Panc1 (cell line): ENCODE measurements around the gene SLC45A1. TPM values are rescaled to one million over a fixed set of nuclear protein-coding genes. Genes with fewer than 3 reads are reported as not detected.

Source experiments
- ATAC-seq: fragments of 200-7000 bp; cut with Tn5 transposase; 2 replicates; pipeline ENCODE4 v1.9.1; 2020; ENCODE audit warnings: mild to moderate bottlenecking, moderate library complexity
- BruUV-seq: library from RNA; stranded (reverse); fragments of 400-500 nt; replicated peaks from 2 replicates; lab custom pipeline; 2021; lab: Mats Ljungman, UMichigan
- CTCF ChIA-PET: fragments of 300-600 bp; sonication (Branson Sonifier 250); formaldehyde crosslinking; loops from one replicate; lab custom pipeline; 2022; ENCODE audit warnings: antibody characterized with exemption; lab: Charles Lee
- POLR2A ChIA-PET: fragments of 300-600 bp; sonication (Branson Sonifier 250); formaldehyde crosslinking; loops from one replicate; lab custom pipeline; 2022; ENCODE audit warnings: antibody characterized with exemption; lab: Charles Lee
- DNase-seq: peaks from one replicate; pipeline ENCODE4 v3.0.0-alpha.2; 2010; ENCODE audit warnings: low read depth, low spot score
- H3K27ac ChIP-seq: 2 replicates; pipeline ENCODE4 v1.5.1; 2011; ENCODE audit warnings: mild to moderate bottlenecking, low read length, inconsistent platforms
- H3K27me3 ChIP-seq: fragments of 200-500 bp; sonication (Bioruptor generic); 2 replicates; pipeline ENCODE4 v1.6.0; 2014; ENCODE audit warnings: low read length, inconsistent platforms; ENCODE audit not compliant: control insufficient read depth, insufficient read depth
- H3K36me3 ChIP-seq: fragments of 200-500 bp; sonication (Bioruptor generic); 2 replicates; pipeline ENCODE4 v1.5.1; 2014; ENCODE audit warnings: inconsistent platforms, mild to moderate bottlenecking, low read length, moderate library complexity; ENCODE audit not compliant: control insufficient read depth, insufficient read depth
- H3K4me1 ChIP-seq: 2 replicates; pipeline ENCODE4 v1.5.1; 2011; ENCODE audit warnings: inconsistent platforms, mild to moderate bottlenecking, low read length, moderate library complexity; ENCODE audit not compliant: control insufficient read depth, insufficient read depth
- H3K4me3 ChIP-seq, 2 experiments: 2 replicates each; pipeline ENCODE4 v1.5.1; 2011 to 2012; ENCODE audit warnings: low read depth in 2 of 2, low read length in 2 of 2, mild to moderate bottlenecking in 2 of 2, inconsistent platforms in 1 of 2, moderate library complexity in 1 of 2
- H3K9me3 ChIP-seq: fragments of 200-500 bp; sonication (Bioruptor generic); 2 replicates; pipeline ENCODE4 v1.5.1; 2014; ENCODE audit warnings: low read depth, mild to moderate bottlenecking, inconsistent platforms, low read length, moderate library complexity; ENCODE audit not compliant: control insufficient read depth, insufficient read depth
- POLR2AphosphoS5 ChIP-seq: IDR thresholded peaks from 2 replicates; pipeline ENCODE4 v1.6.1; 2012; ENCODE audit warnings: mild to moderate bottlenecking, low read depth, low read length, moderate library complexity
- SIN3A ChIP-seq: IDR thresholded peaks from 2 replicates; pipeline ENCODE4 v1.6.1; 2012; ENCODE audit warnings: low read depth, mild to moderate bottlenecking, low read length, moderate library complexity, borderline replicate concordance; ENCODE audit not compliant: insufficient read depth
- TCF7L2 ChIP-seq: IDR thresholded peaks from 2 replicates; pipeline ENCODE4 v1.6.1; 2011; ENCODE audit warnings: mild to moderate bottlenecking, low read depth, low read length, inconsistent platforms
- in situ Hi-C: cut with HindIII; loops from 2 replicates; pipeline ENCODE4 v1.10.0; 2016; ENCODE audit warnings: low sequenced_read_pairs, low pct_unique_long_range_greater_than_20kb
- intact Hi-C: fragments of 100-400 bp; cut with micrococcal nuclease; formaldehyde crosslinking; loops from one replicate; pipeline ENCODE4 v1.10.0; 2022; ENCODE audit not compliant: unreplicated experiment
- total RNA-seq: library from RNA; stranded (reverse); gene quantifications from one replicate; pipeline ENCODE4 v1.2.1, GENCODE V29; 2021; ENCODE audit not compliant: unreplicated experiment
- TF ChIP-seq, protein P1 (sequence below): fragments of 450-650 bp; IDR thresholded peaks from 2 replicates; pipeline ENCODE4 v1.5.1; 2017; ENCODE audit warnings: mild to moderate bottlenecking
- TF ChIP-seq, protein P2 (sequence below), 2 experiments: IDR thresholded peaks; 2 replicates each; pipeline ENCODE4 v1.6.1; 2011 to 2012; ENCODE audit warnings: low read depth in 2 of 2, control low read depth in 1 of 2, low read length in 1 of 2, mild to moderate bottlenecking in 1 of 2, moderate library complexity in 1 of 2; ENCODE audit not compliant: insufficient read depth in 1 of 2

Gene SLC45A1
- total RNA-seq, 1 experiment from 2014 or later = 11.3 TPM

DNA sequence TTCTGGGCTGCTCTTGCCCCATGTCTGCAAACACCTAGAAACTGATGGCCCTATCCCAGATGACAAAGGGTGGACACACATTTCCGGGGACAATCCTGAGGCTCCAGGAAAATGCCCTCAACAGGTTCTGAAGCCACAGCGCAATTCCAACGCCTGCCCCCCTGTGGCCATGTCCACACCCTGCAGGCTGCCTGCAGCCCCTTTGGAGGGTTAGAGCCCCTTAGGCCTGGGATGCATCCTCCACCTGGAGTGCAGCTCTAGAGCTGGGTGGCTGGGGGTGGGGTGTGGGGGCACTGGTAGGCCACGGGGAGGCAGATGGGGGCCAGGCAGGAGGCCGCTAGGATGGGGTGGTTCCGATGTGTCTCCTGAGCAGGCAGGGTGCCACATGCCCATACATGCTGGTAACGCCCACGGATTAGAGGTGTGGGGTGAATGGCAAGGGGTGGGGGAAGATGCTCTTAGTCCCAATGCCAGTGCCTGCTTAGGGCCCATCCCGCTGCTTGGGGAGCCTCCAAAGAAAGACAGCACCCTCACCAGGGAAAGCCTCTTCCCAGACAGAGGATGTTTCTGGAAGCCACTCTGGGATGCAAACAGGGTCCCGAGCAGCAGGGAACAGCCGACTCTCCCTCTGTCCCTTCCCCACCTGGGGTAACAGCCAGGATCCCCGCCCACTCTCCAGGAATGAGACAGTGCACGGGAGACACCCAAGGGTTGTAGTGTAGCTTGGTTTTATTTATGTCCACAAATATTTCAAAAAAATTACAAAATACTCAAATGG, 34.0 kb downstream of the SLC45A1 start:
- POLR2A ChIA-PET = no interaction called here
- no peak for DNase-seq

DNA sequence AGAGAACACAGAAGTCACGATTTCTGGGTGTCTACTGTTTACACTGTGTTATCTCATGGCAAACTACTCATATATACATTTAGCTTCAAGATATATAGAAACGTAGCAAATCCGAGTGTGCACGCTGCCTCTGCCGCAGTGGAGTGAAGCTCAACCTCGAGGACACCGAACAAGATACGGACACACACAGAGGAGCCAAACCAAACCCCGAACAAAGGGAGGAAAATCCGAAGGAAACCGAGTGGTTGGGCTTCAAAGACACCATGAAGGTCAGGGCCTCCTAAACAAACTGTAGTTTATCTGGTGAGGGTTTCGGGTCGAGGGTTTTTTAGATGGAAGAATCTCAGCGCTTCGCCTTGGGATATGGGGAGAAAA, 34.5 kb downstream of the SLC45A1 start:
- Histone ChIP-seq H3K4me1 (peaks cover 14% of the 10 kb centered on the region), H3K4me3 (no peak overlapping the region), H3K36me3 (peaks cover 16% of the 10 kb centered on the region), H3K27ac (peak overlapping the region; percentile 48; the same call in 1 of the 2 replicates), H3K9me3 (no peaks in the 10 kb centered on the region), H3K27me3 (no peaks in the 10 kb centered on the region)
- DNase-seq = no peak
- CTCF ChIA-PET = no interaction called here
- BruUV-seq = TSS peak; percentile 81
- POLR2A ChIA-PET = no interaction called here
- no peak for ATAC-seq
- in situ Hi-C loops (no loop called here), intact Hi-C loops (no loop called here)
- TF ChIP-seq TCF7L2 (no peak), SIN3A (no peak), POLR2AphosphoS5 (no peak)
- TF ChIP-seq, protein P1, sequence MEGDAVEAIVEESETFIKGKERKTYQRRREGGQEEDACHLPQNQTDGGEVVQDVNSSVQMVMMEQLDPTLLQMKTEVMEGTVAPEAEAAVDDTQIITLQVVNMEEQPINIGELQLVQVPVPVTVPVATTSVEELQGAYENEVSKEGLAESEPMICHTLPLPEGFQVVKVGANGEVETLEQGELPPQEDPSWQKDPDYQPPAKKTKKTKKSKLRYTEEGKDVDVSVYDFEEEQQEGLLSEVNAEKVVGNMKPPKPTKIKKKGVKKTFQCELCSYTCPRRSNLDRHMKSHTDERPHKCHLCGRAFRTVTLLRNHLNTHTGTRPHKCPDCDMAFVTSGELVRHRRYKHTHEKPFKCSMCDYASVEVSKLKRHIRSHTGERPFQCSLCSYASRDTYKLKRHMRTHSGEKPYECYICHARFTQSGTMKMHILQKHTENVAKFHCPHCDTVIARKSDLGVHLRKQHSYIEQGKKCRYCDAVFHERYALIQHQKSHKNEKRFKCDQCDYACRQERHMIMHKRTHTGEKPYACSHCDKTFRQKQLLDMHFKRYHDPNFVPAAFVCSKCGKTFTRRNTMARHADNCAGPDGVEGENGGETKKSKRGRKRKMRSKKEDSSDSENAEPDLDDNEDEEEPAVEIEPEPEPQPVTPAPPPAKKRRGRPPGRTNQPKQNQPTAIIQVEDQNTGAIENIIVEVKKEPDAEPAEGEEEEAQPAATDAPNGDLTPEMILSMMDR = no peak
- TF ChIP-seq, protein P2, sequence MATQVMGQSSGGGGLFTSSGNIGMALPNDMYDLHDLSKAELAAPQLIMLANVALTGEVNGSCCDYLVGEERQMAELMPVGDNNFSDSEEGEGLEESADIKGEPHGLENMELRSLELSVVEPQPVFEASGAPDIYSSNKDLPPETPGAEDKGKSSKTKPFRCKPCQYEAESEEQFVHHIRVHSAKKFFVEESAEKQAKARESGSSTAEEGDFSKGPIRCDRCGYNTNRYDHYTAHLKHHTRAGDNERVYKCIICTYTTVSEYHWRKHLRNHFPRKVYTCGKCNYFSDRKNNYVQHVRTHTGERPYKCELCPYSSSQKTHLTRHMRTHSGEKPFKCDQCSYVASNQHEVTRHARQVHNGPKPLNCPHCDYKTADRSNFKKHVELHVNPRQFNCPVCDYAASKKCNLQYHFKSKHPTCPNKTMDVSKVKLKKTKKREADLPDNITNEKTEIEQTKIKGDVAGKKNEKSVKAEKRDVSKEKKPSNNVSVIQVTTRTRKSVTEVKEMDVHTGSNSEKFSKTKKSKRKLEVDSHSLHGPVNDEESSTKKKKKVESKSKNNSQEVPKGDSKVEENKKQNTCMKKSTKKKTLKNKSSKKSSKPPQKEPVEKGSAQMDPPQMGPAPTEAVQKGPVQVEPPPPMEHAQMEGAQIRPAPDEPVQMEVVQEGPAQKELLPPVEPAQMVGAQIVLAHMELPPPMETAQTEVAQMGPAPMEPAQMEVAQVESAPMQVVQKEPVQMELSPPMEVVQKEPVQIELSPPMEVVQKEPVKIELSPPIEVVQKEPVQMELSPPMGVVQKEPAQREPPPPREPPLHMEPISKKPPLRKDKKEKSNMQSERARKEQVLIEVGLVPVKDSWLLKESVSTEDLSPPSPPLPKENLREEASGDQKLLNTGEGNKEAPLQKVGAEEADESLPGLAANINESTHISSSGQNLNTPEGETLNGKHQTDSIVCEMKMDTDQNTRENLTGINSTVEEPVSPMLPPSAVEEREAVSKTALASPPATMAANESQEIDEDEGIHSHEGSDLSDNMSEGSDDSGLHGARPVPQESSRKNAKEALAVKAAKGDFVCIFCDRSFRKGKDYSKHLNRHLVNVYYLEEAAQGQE (IDR thresholded peaks at IDR 0.05; ENCODE audit: insufficient read depth in 1 of 2, low read depth in 2 of 2, low read length in 1 of 2) = no peak

More for the DNA sequence above, 34.0 kb downstream of the SLC45A1 start:
- intact Hi-C loops (no loop called here), in situ Hi-C loops (no loop called here)
- BruUV-seq = no TSS peak
- Histone ChIP-seq H3K4me1 (peaks cover 14% of the 10 kb centered on the region), H3K36me3 (peaks cover 16% of the 10 kb centered on the region), H3K4me3 (no peak overlapping the region), H3K9me3 (no peaks in the 10 kb centered on the region), H3K27me3 (no peaks in the 10 kb centered on the region), H3K27ac (peak overlapping the region; percentile 2; the same call in 1 of the 2 replicates)
- TF ChIP-seq, protein P2 (IDR thresholded peaks at IDR 0.05; ENCODE audit: insufficient read depth in 1 of 2, low read depth in 2 of 2, low read length in 1 of 2) = no peak
- TF ChIP-seq, protein P1 = peak; percentile 86
- CTCF ChIA-PET = no interaction called here
- peak; percentile 18; the same call in 1 of the 2 replicates for ATAC-seq
